ENCODE measurements around the gene TSPO2.

DNA sequence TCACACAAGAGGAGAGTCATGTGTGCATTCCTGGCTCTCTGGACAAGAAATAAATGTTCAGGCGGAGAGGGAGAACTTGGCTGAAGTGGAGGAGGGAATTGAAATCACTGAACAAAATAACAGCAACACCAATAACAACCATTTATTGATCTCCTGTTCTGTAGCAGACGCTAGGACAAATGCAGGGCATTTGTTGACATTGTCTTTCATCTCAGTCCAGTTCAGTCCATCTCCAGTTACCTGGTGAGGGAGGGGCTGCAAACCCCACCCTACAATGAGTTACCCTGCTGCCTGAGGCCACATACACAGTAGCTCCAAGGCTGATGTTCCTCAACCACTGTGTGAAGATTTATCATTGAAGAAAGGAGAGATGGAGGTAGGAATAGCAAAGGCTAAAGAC, 30.6 kb upstream of the TSPO2 start:
- TF ChIP-seq, protein P1, sequence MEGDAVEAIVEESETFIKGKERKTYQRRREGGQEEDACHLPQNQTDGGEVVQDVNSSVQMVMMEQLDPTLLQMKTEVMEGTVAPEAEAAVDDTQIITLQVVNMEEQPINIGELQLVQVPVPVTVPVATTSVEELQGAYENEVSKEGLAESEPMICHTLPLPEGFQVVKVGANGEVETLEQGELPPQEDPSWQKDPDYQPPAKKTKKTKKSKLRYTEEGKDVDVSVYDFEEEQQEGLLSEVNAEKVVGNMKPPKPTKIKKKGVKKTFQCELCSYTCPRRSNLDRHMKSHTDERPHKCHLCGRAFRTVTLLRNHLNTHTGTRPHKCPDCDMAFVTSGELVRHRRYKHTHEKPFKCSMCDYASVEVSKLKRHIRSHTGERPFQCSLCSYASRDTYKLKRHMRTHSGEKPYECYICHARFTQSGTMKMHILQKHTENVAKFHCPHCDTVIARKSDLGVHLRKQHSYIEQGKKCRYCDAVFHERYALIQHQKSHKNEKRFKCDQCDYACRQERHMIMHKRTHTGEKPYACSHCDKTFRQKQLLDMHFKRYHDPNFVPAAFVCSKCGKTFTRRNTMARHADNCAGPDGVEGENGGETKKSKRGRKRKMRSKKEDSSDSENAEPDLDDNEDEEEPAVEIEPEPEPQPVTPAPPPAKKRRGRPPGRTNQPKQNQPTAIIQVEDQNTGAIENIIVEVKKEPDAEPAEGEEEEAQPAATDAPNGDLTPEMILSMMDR (IDR thresholded peaks at IDR 0.05; ENCODE audit: borderline replicate concordance, extremely low read depth, low read length, poor library complexity, severe bottlenecking) = no peak
- TF ChIP-seq EZH2 (IDR thresholded peaks at IDR 0.05; ENCODE audit: borderline replicate concordance, low read depth, low read length, severe bottlenecking) = no peak
